GM06990 (cell line): ENCODE measurements around the gene CD300LG.

Source experiments
- DNase-seq: peaks from one replicate; pipeline ENCODE4 v3.0.0-alpha.2; 2011; ENCODE audit not compliant: insufficient read length; ENCODE audit errors: extremely low read depth
- H3K27me3 ChIP-seq: replicated peaks from 2 replicates; pipeline ENCODE4 v1.6.0; 2011; ENCODE audit warnings: low read length; ENCODE audit not compliant: control insufficient read depth, insufficient read depth
- H3K36me3 ChIP-seq: 2 replicates; pipeline ENCODE4 v1.5.1; 2011; ENCODE audit warnings: low read length; ENCODE audit not compliant: control insufficient read depth, insufficient read depth
- H3K4me3 ChIP-seq: replicated peaks from 2 replicates; pipeline ENCODE4 v1.5.1; 2011; ENCODE audit warnings: low read depth, mild to moderate bottlenecking, control low read depth, low read length
- TF ChIP-seq, protein P1 (sequence below): IDR thresholded peaks from 2 replicates; pipeline ENCODE4 v1.5.1; 2011; ENCODE audit warnings: low read length, control low read depth, mild to moderate bottlenecking, inconsistent platforms; ENCODE audit not compliant: insufficient read depth, poor library complexity, severe bottlenecking

The CD300LG gene

DNA sequence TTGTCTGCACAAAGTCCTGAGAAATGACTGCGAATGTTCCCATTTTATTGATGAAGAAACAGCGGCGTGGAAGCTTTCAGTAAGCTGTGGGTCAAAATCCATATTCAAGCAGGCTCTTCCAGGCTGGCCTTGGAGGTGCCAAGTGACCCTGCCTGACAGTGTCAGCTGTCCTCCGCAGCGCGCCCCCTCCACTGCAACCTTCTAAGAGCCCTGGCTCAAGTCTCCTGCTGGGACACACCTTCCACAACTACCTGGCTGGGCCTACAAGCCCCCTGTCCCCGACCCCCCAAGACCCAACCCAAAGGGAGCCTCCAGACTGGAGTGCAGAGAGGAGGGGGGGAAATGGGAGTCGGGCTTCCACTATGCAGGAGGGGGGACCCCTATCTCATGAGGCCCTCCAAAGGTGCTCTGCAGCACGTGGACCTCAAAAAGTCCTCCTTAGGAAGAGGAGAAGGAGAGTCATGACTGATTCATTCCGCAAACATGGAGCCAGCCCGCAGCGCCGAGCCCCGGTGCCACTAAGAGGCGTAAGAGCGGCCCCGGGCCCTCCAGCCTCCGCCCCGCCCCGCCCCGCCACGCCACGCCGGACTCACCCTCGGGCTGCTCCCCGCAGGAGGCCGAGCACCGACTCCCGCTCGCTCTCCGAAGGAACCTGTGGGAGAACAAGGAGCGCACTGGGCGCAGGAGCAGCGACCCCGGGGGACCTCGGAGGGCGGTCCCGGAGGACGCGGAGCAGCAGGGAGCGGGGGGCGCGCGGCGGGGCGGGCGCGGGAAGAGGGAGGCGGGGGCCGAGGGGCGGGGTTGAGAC, 14.6 kb upstream of the CD300LG start:
- DNase-seq: no peak
- Histone ChIP-seq H3K36me3 (no peaks in the 10 kb centered on the region), H3K27me3 (peaks cover 7% of the 10 kb centered on the region), H3K4me3 (no peak overlapping the region; the same call in 1 of the 2 replicates)
- TF ChIP-seq, protein P1, sequence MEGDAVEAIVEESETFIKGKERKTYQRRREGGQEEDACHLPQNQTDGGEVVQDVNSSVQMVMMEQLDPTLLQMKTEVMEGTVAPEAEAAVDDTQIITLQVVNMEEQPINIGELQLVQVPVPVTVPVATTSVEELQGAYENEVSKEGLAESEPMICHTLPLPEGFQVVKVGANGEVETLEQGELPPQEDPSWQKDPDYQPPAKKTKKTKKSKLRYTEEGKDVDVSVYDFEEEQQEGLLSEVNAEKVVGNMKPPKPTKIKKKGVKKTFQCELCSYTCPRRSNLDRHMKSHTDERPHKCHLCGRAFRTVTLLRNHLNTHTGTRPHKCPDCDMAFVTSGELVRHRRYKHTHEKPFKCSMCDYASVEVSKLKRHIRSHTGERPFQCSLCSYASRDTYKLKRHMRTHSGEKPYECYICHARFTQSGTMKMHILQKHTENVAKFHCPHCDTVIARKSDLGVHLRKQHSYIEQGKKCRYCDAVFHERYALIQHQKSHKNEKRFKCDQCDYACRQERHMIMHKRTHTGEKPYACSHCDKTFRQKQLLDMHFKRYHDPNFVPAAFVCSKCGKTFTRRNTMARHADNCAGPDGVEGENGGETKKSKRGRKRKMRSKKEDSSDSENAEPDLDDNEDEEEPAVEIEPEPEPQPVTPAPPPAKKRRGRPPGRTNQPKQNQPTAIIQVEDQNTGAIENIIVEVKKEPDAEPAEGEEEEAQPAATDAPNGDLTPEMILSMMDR: no peak

DNA sequence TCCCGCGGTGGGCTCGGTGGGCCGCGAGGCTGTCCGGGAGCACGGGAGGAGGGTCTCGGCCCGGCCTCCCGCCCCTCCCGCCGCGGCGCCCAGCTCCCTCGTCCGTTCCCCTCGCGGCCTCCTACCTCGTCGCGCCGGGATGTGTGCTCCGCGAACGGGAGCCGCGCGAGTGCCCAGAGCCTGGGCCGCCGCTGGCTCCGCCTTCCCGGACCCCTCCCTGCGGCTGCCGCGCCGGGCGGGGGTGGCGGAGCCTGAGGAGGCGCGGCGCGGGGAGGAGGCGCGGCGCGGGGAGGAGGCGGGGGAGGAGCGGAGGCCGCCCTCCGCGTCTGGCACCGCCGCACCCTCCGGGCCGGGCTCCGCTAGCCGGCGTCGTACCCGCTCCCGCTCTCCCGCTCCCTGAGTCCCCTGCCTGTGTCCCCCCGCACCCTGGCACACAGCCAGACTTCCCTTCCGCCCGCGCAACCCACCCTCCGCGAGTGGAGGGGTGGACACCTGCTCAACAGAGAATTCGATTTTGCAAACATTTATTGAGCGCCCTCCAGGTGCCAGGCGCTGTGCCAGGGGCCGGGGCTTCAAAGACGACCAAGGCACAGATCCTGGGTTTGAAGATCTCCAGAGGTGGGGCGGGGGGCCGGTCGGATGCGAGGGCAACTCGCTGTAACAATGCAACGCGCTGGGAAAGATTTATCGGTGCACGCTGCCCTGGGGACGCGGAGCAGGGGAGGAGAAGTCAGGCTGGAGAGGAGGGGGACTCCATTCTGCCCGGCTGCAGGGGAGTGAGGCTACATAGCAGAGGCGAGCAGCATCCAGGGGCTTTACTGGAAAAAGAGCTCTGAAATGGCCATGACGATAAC, 13.8 kb upstream of the CD300LG start, which contains the start of gene MPP3:
TSS of gene MPP3 (minus strand) at position 171 of the 854 bp plus-strand sequence. CDS start 1,240 bp downstream, outside the sequence.
- no peak for DNase-seq
- TF ChIP-seq, protein P1: no peak
- H3K4me3 ChIP-seq: no peak within 1 kb of the TSS; the same call in 1 of the 2 replicates

DNA sequence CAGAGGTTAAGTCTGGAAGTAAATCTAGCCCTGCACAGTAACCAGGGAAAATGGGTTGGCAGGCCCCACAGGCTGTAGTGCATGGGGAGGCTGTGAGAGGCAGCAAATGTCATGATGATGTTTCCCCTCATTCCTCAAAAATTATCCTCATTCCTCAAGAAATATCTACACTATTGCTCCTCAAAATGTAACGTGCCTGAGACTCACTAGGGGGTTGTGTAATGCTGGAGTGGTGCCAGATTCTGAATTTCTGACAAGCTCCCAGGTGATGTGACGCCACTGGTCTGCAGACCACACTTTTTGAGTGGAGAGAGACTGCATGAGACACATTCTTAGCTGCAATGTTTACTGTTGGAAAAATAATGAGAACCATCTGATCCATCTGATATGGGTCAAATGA, 12.9 kb upstream of the CD300LG start:
- no peak for DNase-seq
- TF ChIP-seq, protein P1: no peak
- no peak overlapping the region for H3K4me3 ChIP-seq
- H3K36me3 ChIP-seq: no peaks in the 10 kb centered on the region
- H3K27me3 ChIP-seq: peaks cover 7% of the 10 kb centered on the region

More for the DNA sequence above, 13.8 kb upstream of the CD300LG start, which contains the start of gene MPP3:
- H3K27me3 ChIP-seq: peaks cover 7% of the 10 kb centered on the region
- H3K36me3 ChIP-seq: no peaks in the 10 kb centered on the region

DNA sequence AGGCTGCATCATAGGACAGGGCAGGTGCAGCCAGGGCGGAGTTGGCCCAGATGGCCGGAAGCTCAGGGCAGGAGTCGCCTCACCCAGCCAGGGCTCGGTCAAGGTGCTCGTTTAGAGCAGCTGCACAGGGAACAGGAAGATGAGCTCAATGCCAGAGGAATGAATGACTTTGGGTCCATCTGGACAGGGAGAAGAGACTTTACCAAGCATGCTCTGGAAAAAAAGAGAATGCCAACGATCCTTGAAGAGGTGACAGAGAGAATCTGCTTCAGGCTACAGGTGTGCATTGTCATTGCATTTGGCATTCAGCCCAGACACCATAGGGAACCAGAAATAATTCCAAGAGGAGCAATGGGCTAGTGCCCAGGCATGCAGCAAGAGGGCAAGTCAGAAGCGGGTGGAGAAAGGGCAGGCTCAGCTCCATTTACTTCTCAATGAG, 7.3 kb upstream of the CD300LG start:
- no peak for DNase-seq
- no peaks in the 10 kb centered on the region for H3K36me3 ChIP-seq
- TF ChIP-seq, protein P1: no peak
- no peaks in the 10 kb centered on the region for H3K27me3 ChIP-seq
- H3K4me3 ChIP-seq: no peak overlapping the region

DNA sequence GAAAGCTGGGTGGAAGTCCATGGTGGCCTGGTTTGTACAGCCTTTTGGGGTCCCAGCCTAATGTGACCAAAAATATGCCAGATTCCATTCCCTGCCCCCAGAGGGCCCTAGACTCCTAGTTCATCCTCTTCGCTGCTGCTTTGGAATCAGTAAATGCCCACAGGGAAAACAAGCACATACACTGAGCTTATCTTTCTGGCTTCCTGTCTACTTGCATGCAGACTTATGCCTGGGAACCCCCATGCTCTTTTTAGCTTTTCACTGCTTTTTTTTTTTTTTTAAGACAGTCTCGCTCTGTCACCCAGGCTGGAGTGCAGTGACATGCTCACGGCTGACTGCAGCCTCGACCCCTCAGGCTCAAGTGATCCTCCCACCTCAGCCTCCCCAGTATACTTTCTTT, 6.2 kb upstream of the CD300LG start:
- H3K36me3 ChIP-seq: no peaks in the 10 kb centered on the region
- no peak for DNase-seq
- H3K27me3 ChIP-seq: no peaks in the 10 kb centered on the region
- TF ChIP-seq, protein P1: no peak
- H3K4me3 ChIP-seq: no peak overlapping the region
